Globus pallidus (tissue), 1 donor: ENCODE data around the gene SLC9A9.

ENCODE experiments used
- DNase-seq: peaks from one replicate; pipeline ENCODE4 v3.0.0-alpha.2; 2015; ENCODE audit warnings: low spot score

The SLC9A9 gene

DNA sequence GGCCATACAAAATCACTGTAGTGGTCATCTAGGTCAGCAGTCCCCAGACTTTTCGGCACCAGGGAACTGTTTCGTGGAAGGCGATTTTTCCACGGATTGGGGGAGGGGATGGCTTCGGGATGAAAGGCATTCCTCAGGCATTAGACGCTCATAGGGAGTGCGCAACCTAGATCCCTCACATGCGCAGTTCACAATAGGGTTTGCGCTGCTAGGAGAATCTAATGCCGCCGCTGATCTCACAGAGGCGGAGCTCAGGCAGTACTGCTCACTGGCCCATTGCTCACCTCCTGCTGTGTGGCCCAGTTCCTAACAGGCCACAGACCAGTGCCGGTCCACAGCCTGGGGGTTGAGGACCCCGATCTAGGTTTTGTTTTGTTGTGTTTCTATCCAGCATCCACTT lies 200.1 kb downstream of the SLC9A9 start:
- DNase-seq: no peak

DNA sequence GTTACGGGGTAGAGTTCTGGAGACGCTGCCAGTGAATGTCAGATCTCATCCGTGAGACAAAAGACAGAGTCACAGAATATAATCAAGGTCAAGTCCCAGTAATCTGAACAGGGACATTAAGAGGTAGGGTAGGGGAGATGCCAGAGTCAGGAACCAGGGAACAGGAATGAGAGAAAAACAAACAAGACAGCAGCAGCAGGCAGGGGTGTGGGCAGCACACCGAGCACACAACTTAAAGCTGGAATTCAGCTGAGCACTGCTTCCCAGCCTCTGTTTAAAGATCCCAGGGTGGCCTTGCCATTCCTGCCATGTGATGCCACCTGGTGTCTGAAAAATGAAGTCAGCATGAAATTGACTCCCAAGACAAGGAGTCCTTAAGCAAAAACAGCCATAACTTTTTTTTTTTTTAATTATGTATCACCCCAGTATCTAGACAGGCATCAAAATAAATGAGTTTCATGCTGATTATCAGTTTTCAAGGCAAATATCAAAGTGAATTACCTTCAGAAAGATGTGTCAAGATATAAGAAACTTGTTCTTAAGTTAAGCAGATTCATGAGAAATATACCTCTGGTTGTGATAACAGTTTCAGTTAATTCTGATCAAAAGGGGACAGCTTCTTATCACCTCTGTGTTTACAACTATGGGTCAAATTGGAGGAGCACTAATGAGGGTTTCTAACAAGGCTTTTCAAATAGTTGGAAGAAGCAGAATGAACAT lies 203.7 kb downstream of the SLC9A9 start:
- peak; percentile 46 for DNase-seq

- no peak for DNase-seq
Measured at GRCh38 chr3:143643905-143644304, 204.4 kb downstream of the SLC9A9 start.

GRCh38 chr3:143640774-143641173 lies 207.5 kb downstream of the SLC9A9 start:
- no peak for DNase-seq

DNA sequence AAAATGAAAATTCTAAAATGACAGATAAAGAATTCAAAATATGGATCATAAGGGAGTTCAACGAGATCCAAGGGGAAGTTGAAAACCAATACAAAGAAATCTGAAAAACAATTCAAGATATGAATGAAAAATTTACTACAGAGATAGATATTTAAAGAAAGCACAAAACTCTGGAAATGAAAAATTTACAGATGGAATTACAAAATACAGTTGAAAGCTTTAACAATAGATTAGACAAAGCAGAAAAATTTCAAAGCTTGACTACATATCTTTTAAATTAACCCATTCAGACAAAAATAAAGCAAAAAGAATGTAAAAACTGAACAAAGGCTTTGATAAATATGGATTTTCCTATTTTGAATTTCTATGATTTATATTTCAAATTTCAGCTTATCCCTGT lies 211.1 kb downstream of the SLC9A9 start:
- DNase-seq: no peak

- DNase-seq: no peak
Measured at GRCh38 chr3:143634991-143635390, 213.3 kb downstream of the SLC9A9 start.

- DNase-seq: no peak
Measured at GRCh38 chr3:143634427-143634826, 213.8 kb downstream of the SLC9A9 start.

- no peak for DNase-seq
Measured at GRCh38 chr3:143633816-143634215, 214.5 kb downstream of the SLC9A9 start.

GRCh38 chr3:143629726-143630125 lies 218.5 kb downstream of the SLC9A9 start:
- no peak for DNase-seq

GRCh38 chr3:143628971-143629370 lies 219.3 kb downstream of the SLC9A9 start:
- DNase-seq: no peak

DNA sequence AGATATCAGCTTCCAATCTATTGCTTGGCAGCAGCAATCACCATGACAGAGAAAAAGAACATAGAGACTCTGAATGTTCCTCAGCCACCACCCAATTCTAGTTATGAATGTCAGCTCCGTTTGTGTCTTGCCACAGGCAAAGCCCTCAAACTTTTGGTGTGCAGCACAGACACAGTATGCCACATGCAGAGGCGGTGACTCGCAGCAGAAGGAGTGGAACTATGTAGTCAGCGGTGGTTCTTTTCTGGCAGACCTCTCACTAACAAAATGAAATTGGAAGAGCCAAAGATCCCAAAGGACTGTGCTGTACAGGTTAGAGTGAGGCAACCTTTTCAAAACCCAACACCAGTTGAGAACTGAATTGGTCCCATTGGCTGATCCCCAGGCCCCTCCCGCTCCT lies 220.9 kb downstream of the SLC9A9 start:
- no peak for DNase-seq

DNA sequence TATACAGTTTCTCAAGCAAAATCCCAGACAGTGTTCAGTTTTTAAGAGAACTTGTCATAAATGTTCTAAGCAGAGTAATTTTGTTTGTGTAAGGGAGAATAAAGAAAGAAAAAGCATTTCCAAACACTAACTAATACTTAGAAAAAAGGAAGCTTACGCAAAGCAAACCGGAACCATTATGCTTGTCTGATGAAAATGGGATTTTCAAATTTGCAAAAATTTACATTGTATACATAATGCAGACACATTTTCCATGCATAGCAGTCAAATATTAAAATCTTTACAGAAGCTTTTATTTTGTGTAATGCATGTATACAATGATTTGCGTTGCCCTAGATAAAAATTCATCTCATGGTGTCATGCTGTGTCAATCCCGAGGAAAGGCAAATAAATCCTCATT lies 229.0 kb downstream of the SLC9A9 start:
- DNase-seq: no peak

DNA sequence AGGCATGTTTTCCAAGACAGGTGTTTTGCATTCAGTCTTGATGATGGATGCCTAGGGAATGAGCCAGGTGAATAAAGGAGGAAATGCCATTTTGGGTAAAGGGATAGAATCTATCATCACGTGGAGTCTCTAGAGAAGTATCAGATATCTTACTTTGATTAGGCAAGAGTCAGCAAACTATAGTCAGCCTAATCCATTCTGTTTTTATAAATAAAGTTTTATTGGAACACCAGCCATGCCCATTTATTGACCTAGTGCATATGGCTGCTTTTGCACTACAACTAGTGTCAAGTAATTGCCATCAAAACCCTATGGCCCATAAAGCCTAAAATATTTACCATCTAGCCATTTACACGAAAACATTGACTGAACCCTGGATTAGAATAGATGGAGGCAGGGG lies 231.2 kb downstream of the SLC9A9 start:
- DNase-seq: no peak

- no peak for DNase-seq
Measured at GRCh38 chr3:143613226-143613625, 235.0 kb downstream of the SLC9A9 start.

- DNase-seq: no peak
Measured at GRCh38 chr3:143612541-143612940, 235.7 kb downstream of the SLC9A9 start.

DNA sequence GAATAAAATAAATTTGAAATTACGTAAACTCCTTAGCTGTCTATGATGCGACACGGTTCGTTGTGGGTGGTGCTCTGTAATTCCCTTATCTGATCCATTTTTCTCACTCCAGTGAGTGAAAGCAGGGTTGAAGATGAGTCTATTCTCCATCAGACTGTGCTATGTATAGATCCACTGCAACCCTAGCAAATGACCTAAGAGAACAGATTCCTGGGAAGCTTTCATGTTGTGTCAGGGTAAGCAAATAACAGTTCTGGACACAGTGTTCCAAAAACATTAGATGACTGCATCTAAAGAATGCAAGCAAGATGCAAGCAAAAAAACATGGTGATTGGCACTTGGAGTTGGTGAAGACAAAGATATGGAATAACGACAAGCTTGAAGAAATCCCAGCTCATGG lies 239.3 kb downstream of the SLC9A9 start:
- DNase-seq: no peak

GRCh38 chr3:143605233-143605950 lies 242.9 kb downstream of the SLC9A9 start:
- DNase-seq: no peak

DNA sequence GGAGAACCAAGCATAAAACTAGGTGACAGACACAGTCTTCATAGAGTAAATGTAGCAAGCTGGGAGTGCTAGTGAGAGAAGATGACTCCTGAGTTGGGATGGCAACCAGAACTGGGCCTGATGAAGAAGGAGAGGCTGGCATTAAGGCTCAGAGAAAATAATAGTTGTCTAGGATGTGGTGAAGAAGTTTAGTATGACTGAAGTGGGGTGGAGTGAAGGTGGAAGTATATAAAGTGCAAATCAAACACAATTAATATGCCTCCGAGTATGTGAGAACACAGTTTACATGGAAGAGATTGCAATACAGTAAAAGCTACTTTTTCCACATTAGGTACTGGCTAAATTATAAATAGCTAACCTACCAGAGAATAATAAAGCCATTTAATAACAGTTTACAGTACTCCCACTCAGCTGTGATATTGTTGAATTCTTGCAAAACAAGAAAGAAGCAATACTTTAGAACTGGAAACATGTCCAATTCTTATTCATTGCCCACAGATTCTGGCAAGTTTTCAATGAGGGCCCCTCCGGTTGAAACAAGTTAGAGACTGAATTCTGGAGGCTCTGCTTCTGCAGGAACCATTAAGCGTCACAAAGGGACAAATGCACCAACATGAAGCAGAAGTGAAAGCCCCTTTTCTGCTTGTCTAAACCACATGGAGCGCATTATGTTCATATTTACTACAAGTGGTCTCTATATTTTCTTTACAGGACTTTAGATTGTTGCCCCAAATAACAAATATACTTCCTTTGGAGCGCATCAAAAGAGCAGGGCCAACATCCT lies 243.7 kb downstream of the SLC9A9 start:
- no peak for DNase-seq

DNA sequence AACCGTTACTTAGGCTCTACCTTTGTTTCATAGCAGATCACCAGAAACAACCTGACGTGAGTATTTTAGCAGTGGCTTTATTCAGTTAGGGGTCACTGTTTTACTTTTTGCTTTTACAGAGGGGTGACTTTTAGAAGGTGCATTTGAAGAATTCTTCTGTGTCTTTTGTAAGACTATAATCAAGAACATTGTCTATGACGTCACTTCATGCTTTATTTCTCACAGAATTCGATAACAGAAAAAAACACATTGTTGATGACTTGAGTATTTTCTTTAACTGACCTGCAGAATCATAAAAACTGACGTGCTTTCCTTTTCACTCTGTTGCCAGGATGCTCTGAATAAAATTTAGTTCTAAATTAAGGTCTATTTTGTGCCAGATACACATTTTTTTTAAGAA lies 244.5 kb downstream of the SLC9A9 start:
- DNase-seq: no peak

DNA sequence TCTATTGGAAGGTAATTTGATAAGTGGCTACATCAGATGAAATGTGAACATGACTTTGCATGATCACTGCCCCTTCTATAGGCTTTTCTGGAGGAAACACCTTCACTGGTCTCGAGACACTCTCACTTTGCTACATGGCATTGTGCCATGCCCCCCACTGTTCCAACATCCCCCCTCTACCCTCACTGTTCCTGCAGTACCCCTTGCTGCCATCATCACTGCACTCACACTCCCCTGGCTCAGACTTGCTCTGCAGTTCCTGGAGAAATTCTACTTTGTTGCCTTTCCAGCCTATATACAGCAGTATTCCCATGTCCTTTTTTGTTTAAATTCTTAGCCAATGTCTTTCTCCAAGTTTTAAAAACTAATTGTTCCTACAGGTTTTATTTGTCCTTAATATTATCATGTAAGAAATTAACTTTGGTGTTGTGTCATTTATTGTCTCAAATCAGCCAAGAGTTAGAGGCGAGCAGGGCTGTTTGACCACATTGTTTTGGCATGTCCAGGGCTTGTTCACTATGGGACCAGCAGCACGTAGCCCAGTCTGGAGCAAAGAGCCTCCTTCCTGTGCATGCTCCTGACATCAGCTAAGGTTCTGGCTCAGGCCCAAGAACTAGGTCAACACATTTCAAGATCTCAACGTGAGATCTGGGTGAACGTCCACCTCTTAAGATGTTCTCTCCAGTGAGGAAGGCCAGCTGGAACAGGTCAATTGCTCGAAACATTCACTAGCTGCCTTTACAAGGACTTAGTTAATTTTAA lies 246.4 kb downstream of the SLC9A9 start:
- peak; percentile 35 for DNase-seq

- DNase-seq: peak; percentile 17
Measured at GRCh38 chr3:143600756-143601718, 247.2 kb downstream of the SLC9A9 start.
